Endothelial cell (in vitro differentiated cells): ENCODE data around the gene MYH2. TPM values are rescaled to one million over a fixed set of nuclear protein-coding genes. Genes with fewer than 3 reads are reported as not detected.

Experiments used
- DNase-seq: peaks from one replicate; pipeline ENCODE4 v3.0.0; 2021; ENCODE audit warnings: low spot score
- H3K27ac Mint-ChIP-seq: one replicate; pipeline ENCODE4 v1.8.0; 2021; ENCODE audit warnings: mixed read lengths, inconsistent platforms; ENCODE audit not compliant: unreplicated experiment
- H3K27me3 Mint-ChIP-seq: one replicate; pipeline ENCODE4 v1.8.0; 2021; ENCODE audit warnings: mild to moderate bottlenecking, moderate library complexity, mixed read lengths, inconsistent platforms; ENCODE audit not compliant: unreplicated experiment
- H3K36me3 Mint-ChIP-seq: one replicate; pipeline ENCODE4 v1.8.0; 2021; ENCODE audit warnings: mild to moderate bottlenecking, low read depth, mixed read lengths, inconsistent platforms; ENCODE audit not compliant: unreplicated experiment
- H3K4me1 Mint-ChIP-seq: one replicate; pipeline ENCODE4 v1.8.0; 2021; ENCODE audit warnings: mild to moderate bottlenecking, mixed read lengths, inconsistent platforms; ENCODE audit not compliant: unreplicated experiment
- H3K4me3 Mint-ChIP-seq: one replicate; pipeline ENCODE4 v1.8.0; 2021; ENCODE audit warnings: mild to moderate bottlenecking, mixed read lengths, inconsistent platforms; ENCODE audit not compliant: unreplicated experiment
- H3K9me3 Mint-ChIP-seq: one replicate; pipeline ENCODE4 v1.8.0; 2021; ENCODE audit warnings: mixed read lengths, inconsistent platforms; ENCODE audit not compliant: unreplicated experiment
- total RNA-seq: library from RNA; stranded (reverse); fragmentation: NEBNext Ultra II Directional; extraction: Animal tissue kit (Norgen Biotek cat#: 25700); gene quantifications from one replicate; pipeline ENCODE4 v1.2.1, GENCODE V29; 2021; ENCODE audit not compliant: unreplicated experiment
- TF ChIP-seq, protein P1 (sequence below): fragments of 200-600 bp; sonication (generic); IDR thresholded peaks from one replicate; pipeline ENCODE4 v1.5.0; 2021; ENCODE audit warnings: antibody characterized with exemption; ENCODE audit not compliant: unreplicated experiment

The MYH2 gene
- total RNA-seq, 1 donor from 2014 or later, result 0.69 TPM

DNA sequence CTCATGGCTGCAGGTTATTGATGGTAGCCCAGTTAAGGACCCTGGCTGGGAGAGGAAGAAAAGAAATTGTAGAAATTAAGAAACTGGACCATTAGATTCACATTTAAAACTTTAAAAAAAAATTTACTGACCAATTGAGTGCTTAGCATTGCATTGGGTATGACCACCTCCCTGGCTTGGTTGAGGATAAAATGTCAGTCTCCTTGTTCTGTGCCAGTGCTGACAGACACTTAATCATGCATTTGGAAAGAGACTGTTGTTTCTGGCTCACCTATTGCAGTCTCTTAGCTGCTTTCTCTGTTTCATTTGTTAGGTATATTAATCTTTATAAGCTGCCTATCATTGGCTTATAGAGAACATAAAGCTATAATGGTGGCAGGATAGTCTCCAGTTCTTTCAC is 32.8 kb downstream of the MYH2 start:
- no peaks in the 10 kb centered on the region for H3K9me3 Mint-ChIP-seq
- H3K27ac Mint-ChIP-seq, result no peak overlapping the region
- DNase-seq, result no peak
- no peak overlapping the region for H3K4me3 Mint-ChIP-seq
- no peaks in the 10 kb centered on the region for H3K27me3 Mint-ChIP-seq
- H3K4me1 Mint-ChIP-seq, result no peaks in the 10 kb centered on the region
- TF ChIP-seq, protein P1, sequence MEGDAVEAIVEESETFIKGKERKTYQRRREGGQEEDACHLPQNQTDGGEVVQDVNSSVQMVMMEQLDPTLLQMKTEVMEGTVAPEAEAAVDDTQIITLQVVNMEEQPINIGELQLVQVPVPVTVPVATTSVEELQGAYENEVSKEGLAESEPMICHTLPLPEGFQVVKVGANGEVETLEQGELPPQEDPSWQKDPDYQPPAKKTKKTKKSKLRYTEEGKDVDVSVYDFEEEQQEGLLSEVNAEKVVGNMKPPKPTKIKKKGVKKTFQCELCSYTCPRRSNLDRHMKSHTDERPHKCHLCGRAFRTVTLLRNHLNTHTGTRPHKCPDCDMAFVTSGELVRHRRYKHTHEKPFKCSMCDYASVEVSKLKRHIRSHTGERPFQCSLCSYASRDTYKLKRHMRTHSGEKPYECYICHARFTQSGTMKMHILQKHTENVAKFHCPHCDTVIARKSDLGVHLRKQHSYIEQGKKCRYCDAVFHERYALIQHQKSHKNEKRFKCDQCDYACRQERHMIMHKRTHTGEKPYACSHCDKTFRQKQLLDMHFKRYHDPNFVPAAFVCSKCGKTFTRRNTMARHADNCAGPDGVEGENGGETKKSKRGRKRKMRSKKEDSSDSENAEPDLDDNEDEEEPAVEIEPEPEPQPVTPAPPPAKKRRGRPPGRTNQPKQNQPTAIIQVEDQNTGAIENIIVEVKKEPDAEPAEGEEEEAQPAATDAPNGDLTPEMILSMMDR, result no peak
- no peaks in the 10 kb centered on the region for H3K36me3 Mint-ChIP-seq

DNA sequence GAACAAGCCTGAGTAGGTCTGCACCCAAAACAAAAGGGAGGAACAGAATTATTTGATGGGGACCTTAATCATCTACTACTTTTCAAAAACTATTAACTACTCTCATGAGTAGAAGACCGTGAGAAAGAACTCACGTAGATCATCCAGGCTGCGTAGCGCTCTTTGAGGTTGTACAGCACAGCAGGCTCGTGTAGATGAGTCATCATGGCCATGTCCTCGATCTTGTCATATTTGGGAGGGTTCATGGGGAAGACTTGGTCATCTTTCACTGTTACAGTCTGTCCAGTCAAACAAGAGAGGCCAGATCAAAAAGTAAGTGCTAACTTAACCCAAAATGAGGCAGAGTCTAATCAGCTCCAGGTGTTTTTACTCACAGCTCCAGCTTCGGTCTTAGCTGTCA is 33.4 kb downstream of the MYH2 start:
- Mint-ChIP-seq H3K27ac (no peak overlapping the region), H3K27me3 (no peaks in the 10 kb centered on the region), H3K36me3 (no peaks in the 10 kb centered on the region), H3K4me3 (no peak overlapping the region), H3K4me1 (no peaks in the 10 kb centered on the region), H3K9me3 (no peaks in the 10 kb centered on the region)
- TF ChIP-seq, protein P1, result no peak
- DNase-seq, result no peak

GRCh38 chr17:10513299-10514067 is 36.0 kb downstream of the MYH2 start:
- Mint-ChIP-seq H3K4me3 (no peak overlapping the region), H3K4me1 (no peaks in the 10 kb centered on the region), H3K9me3 (no peaks in the 10 kb centered on the region), H3K27me3 (no peaks in the 10 kb centered on the region), H3K27ac (no peak overlapping the region), H3K36me3 (no peaks in the 10 kb centered on the region)
- TF ChIP-seq, protein P1, result no peak
- no peak for DNase-seq

- no peak for DNase-seq
- no peak overlapping the region for H3K27ac Mint-ChIP-seq
- H3K9me3 Mint-ChIP-seq, result no peaks in the 10 kb centered on the region
- H3K27me3 Mint-ChIP-seq, result no peaks in the 10 kb centered on the region
- no peak overlapping the region for H3K4me3 Mint-ChIP-seq
- TF ChIP-seq, protein P1, result no peak
- H3K4me1 Mint-ChIP-seq, result no peaks in the 10 kb centered on the region
- no peaks in the 10 kb centered on the region for H3K36me3 Mint-ChIP-seq
Measured at GRCh38 chr17:10512856-10513255, 36.6 kb downstream of the MYH2 start.

GRCh38 chr17:10499950-10500349 is 49.5 kb downstream of the MYH2 start:
- Mint-ChIP-seq H3K27me3 (no peaks in the 10 kb centered on the region), H3K4me1 (peaks cover 3% of the 10 kb centered on the region), H3K36me3 (no peaks in the 10 kb centered on the region), H3K9me3 (no peaks in the 10 kb centered on the region), H3K4me3 (no peak overlapping the region), H3K27ac (no peak overlapping the region)
- TF ChIP-seq, protein P1, result no peak
- DNase-seq, result no peak
